NOMO-1 treated with dmso at 0.1 percent for 144 hours (cell line): ENCODE results near the gene TCL1A.

Experiments
- DNase-seq: peaks from one replicate; lab custom pipeline; 2025; ENCODE audit not compliant: unreplicated experiment; lab: John Stamatoyannopoulos, UW

TCL1A gene

GRCh38 chr14:95707327-95707726 is 6.6 kb downstream of the TCL1A start:
- DNase-seq: no peak

- DNase-seq: no peak
Measured at GRCh38 chr14:95705518-95705917, 8.4 kb downstream of the TCL1A start.

- DNase-seq: no peak
Measured at GRCh38 chr14:95703805-95704204, 10.1 kb downstream of the TCL1A start.

- DNase-seq: no peak
Measured at GRCh38 chr14:95703341-95703740, 10.6 kb downstream of the TCL1A start.

GRCh38 chr14:95701846-95702221 is 12.1 kb downstream of the TCL1A start:
- DNase-seq: no peak

- DNase-seq: no peak
Measured at GRCh38 chr14:95700221-95700976, 13.5 kb downstream of the TCL1A start.

- DNase-seq: no peak
Measured at GRCh38 chr14:95699412-95699811, 14.5 kb downstream of the TCL1A start.

GRCh38 chr14:95698287-95698686 is 15.6 kb downstream of the TCL1A start:
- no peak for DNase-seq

GRCh38 chr14:95697764-95698163 is 16.2 kb downstream of the TCL1A start:
- DNase-seq: no peak

- no peak for DNase-seq
Measured at GRCh38 chr14:95696741-95697140, 17.2 kb downstream of the TCL1A start.

GRCh38 chr14:95695913-95696312 is 18.0 kb downstream of the TCL1A start:
- no peak for DNase-seq

GRCh38 chr14:95695051-95695450 is 18.9 kb downstream of the TCL1A start:
- DNase-seq: no peak

GRCh38 chr14:95692109-95692508 is 21.8 kb downstream of the TCL1A start:
- no peak for DNase-seq

- no peak for DNase-seq
Measured at GRCh38 chr14:95691591-95691990, 22.3 kb downstream of the TCL1A start.

GRCh38 chr14:95690815-95691214 is 23.1 kb downstream of the TCL1A start:
- DNase-seq: no peak

- no peak for DNase-seq
Measured at GRCh38 chr14:95689441-95689840, 24.5 kb downstream of the TCL1A start.

- no peak for DNase-seq
Measured at GRCh38 chr14:95686935-95687334, 27.0 kb downstream of the TCL1A start.

GRCh38 chr14:95685978-95686922 is 27.7 kb downstream of the TCL1A start, which contains the start of gene TCL1B:
TCL1B (plus strand) TSS chr14:95686426; CDS start chr14:95686468, 42 bp downstream.
- DNase-seq: no peak

GRCh38 chr14:95683793-95684192 is 30.1 kb downstream of the TCL1A start:
- no peak for DNase-seq

GRCh38 chr14:95681153-95681552 is 32.8 kb downstream of the TCL1A start:
- no peak for DNase-seq

- DNase-seq: no peak
Measured at GRCh38 chr14:95679998-95680735, 33.8 kb downstream of the TCL1A start.
